Measurements from ENCODE around the gene IFFO2.

The IFFO2 gene

GRCh38 chr1:18949686-18950400, 6.6 kb downstream of the IFFO2 start:
- DNase-seq = peak; percentile 32

GRCh38 chr1:18948913-18949685, 7.4 kb downstream of the IFFO2 start:
- no peak for DNase-seq

- peak; percentile 81 for DNase-seq
Measured at GRCh38 chr1:18948048-18948912, 8.2 kb downstream of the IFFO2 start.

GRCh38 chr1:18947570-18947969, 8.9 kb downstream of the IFFO2 start:
- no peak for DNase-seq

GRCh38 chr1:18946550-18947381, 9.7 kb downstream of the IFFO2 start:
- DNase-seq = no peak

- no peak for DNase-seq
Measured at GRCh38 chr1:18945401-18945849, 11.1 kb downstream of the IFFO2 start.

- no peak for DNase-seq
Measured at GRCh38 chr1:18944810-18945209, 11.7 kb downstream of the IFFO2 start.

GRCh38 chr1:18943914-18944572, 12.4 kb downstream of the IFFO2 start:
- no peak for DNase-seq

GRCh38 chr1:18943162-18943561, 13.3 kb downstream of the IFFO2 start:
- DNase-seq = no peak

GRCh38 chr1:18942340-18942739, 14.1 kb downstream of the IFFO2 start:
- DNase-seq = no peak

- DNase-seq = no peak
Measured at GRCh38 chr1:18941221-18942141, 15.0 kb downstream of the IFFO2 start.

- no peak for DNase-seq
Measured at GRCh38 chr1:18940303-18941020, 16.0 kb downstream of the IFFO2 start.

GRCh38 chr1:18939398-18940302, 16.8 kb downstream of the IFFO2 start:
- no peak for DNase-seq

- no peak for DNase-seq
Measured at GRCh38 chr1:18938707-18939070, 17.8 kb downstream of the IFFO2 start.

GRCh38 chr1:18938008-18938706, 18.3 kb downstream of the IFFO2 start:
- no peak for DNase-seq

GRCh38 chr1:18937539-18937938, 18.9 kb downstream of the IFFO2 start:
- no peak for DNase-seq

- no peak for DNase-seq
Measured at GRCh38 chr1:18936814-18937481, 19.5 kb downstream of the IFFO2 start.

- no peak for DNase-seq
Measured at GRCh38 chr1:18936471-18936813, 20.0 kb downstream of the IFFO2 start.

All from CD4-positive, alpha-beta T cell treated with Interleukin-12 subunit alpha and Interleukin-12 subunit beta, for 1 hour (primary cell).